PC-9 (cell line): ENCODE measurements around the gene CDK11B.
"Not testable (repeated sequence)": the region's sequence is repeated elsewhere in the genome, so short reads cannot be mapped to it uniquely, and the experiment has no call there.

Source experiments
- EZH2 ChIP-seq: fragments of 200-600 bp; sonication (generic); IDR thresholded peaks from 2 replicates; pipeline ENCODE4 v1.8.0; 2017; ENCODE audit warnings: antibody characterized with exemption, low read depth
- TF ChIP-seq, protein P1 (sequence below): fragments of 200-600 bp; sonication (generic); conservative IDR thresholded peaks from 2 replicates; pipeline ENCODE4 v1.6.1; 2017; ENCODE audit warnings: mixed run types, antibody characterized with exemption, mild to moderate bottlenecking, moderate library complexity

DNA sequence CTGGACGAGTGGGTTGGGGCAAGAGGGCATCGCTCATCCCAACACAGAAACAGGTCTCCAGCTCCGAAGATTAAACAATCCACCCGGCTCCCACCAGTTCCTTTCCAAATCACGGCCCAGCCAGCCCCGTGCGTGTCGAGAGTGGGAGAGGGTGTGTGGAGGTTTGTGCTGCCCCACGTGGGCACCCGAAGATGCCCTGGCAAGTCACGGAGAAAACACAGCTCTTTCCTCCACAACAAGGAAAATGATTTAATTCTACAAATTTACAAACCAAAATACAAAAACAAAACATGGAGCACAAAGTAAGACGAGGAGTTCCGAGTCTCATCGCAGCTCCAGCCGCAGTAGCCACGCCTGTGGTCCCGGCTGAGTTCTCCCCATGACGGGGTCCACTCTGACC, 43.7 kb upstream of the CDK11B start:
- TF ChIP-seq EZH2, result not testable (repeated sequence)
- TF ChIP-seq, protein P1, sequence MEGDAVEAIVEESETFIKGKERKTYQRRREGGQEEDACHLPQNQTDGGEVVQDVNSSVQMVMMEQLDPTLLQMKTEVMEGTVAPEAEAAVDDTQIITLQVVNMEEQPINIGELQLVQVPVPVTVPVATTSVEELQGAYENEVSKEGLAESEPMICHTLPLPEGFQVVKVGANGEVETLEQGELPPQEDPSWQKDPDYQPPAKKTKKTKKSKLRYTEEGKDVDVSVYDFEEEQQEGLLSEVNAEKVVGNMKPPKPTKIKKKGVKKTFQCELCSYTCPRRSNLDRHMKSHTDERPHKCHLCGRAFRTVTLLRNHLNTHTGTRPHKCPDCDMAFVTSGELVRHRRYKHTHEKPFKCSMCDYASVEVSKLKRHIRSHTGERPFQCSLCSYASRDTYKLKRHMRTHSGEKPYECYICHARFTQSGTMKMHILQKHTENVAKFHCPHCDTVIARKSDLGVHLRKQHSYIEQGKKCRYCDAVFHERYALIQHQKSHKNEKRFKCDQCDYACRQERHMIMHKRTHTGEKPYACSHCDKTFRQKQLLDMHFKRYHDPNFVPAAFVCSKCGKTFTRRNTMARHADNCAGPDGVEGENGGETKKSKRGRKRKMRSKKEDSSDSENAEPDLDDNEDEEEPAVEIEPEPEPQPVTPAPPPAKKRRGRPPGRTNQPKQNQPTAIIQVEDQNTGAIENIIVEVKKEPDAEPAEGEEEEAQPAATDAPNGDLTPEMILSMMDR, result not testable (repeated sequence)
